HepG2 (cell line): ENCODE measurements around the gene ATP11C. TPM values are rescaled to one million over a fixed set of nuclear protein-coding genes. Genes with fewer than 3 reads are reported as not detected.

Experiments
- ATAC-seq: fragments of 200-7000 bp; cut with Tn5 transposase; 3 replicates; pipeline ENCODE4 v1.9.1; 2020; ENCODE audit warnings: mild to moderate bottlenecking, moderate library complexity
- BruUV-seq: library from RNA; stranded (reverse); fragments of 400-500 nt; replicated peaks from 2 replicates; lab custom pipeline; 2021; lab: Mats Ljungman, UMichigan
- CTCF ChIA-PET: fragments of 300-600 bp; formaldehyde crosslinking; extraction: SDS; loops from one replicate; lab custom pipeline; 2021; ENCODE audit warnings: low total read pairs, inconsistent platforms, low intra/inter-chr PET ratio; lab: Yijun Ruan, JAX
- POLR2A ChIA-PET: fragments of 350-600 bp; sonication (Branson Sonifier 250); formaldehyde crosslinking; loops from one replicate; lab custom pipeline; 2020; ENCODE audit warnings: antibody characterized with exemption, inconsistent platforms; lab: Yijun Ruan, JAX
- DNase-seq: peaks from one replicate; pipeline ENCODE4 v3.0.0-alpha.2; 2015; ENCODE audit warnings: low spot score
- FAIRE-seq: peaks from 3 replicates; lab custom pipeline; 2011; peaks lifted over from hg19 to GRCh38; lab: Jason Lieb, UNC
- H2AFZ ChIP-seq: one replicate; pipeline ENCODE4 v1.6.1; 2011; ENCODE audit warnings: low read length, inconsistent platforms
- H3K27ac ChIP-seq: fragments of 300-600 bp; 3 replicates; pipeline ENCODE4 v1.8.0; 2011; ENCODE audit warnings: mixed run types, mild to moderate bottlenecking, mixed read lengths, low read length, inconsistent platforms; ENCODE audit not compliant: insufficient read depth; ENCODE audit errors: extremely low read length
- H3K27me3 ChIP-seq, 2 experiments: fragments of 200-600 bp in 1 of 2; 2 replicates in 1 of 2; 3 replicates in 1 of 2; pipeline versions ENCODE4 v1.6.0 to v1.8.0; 2011; ENCODE audit warnings: low read length in 2 of 2, mild to moderate bottlenecking in 2 of 2, moderate library complexity in 2 of 2, inconsistent platforms in 1 of 2; ENCODE audit not compliant: insufficient read depth in 2 of 2, control insufficient read depth in 1 of 2
- H3K36me3 ChIP-seq, 2 experiments: fragments of 200-600 bp in 1 of 2; replicated peaks in 1 of 2; 2 replicates in 1 of 2; 3 replicates in 1 of 2; pipeline versions ENCODE4 v1.5.1 to v1.8.0; 2011; ENCODE audit warnings: low read length in 2 of 2, inconsistent platforms in 1 of 2; ENCODE audit not compliant: insufficient read depth in 2 of 2, control insufficient read depth in 1 of 2
- H3K4me1 ChIP-seq: 2 replicates; pipeline ENCODE4 v1.5.1; 2012; ENCODE audit warnings: low read length, inconsistent platforms; ENCODE audit not compliant: insufficient read depth
- H3K4me2 ChIP-seq: 2 replicates; pipeline ENCODE4 v1.6.0; 2011; ENCODE audit warnings: low read depth, low read length, inconsistent platforms
- H3K4me3 ChIP-seq, 3 experiments: fragments of 200-600 bp in 1 of 3; sonication (generic), shearing (Covaris generic) in 1 of 3; replicated peaks in 1 of 3; 2 replicates each; pipeline ENCODE4 v1.5.1; 2011 to 2016; ENCODE audit warnings: low read length in 3 of 3, inconsistent platforms in 2 of 3, low read depth in 2 of 3, mild to moderate bottlenecking in 2 of 3, control low read depth in 1 of 3, mixed read lengths in 1 of 3; ENCODE audit not compliant: insufficient read depth in 1 of 3
- H3K79me2 ChIP-seq: one replicate; pipeline ENCODE4 v1.6.1; 2011; ENCODE audit warnings: low read length, inconsistent platforms; ENCODE audit not compliant: insufficient read depth
- H3K9ac ChIP-seq: 2 replicates; pipeline ENCODE4 v1.6.0; 2011; ENCODE audit warnings: mild to moderate bottlenecking, low read depth, low read length, inconsistent platforms; ENCODE audit not compliant: insufficient read depth
- H3K9me3 ChIP-seq: 2 replicates; pipeline ENCODE4 v1.5.1; 2012; ENCODE audit warnings: mild to moderate bottlenecking, low read length
- H4K20me1 ChIP-seq: 2 replicates; pipeline ENCODE4 v1.6.0; 2011; ENCODE audit warnings: inconsistent platforms, mild to moderate bottlenecking, low read length, moderate library complexity; ENCODE audit not compliant: insufficient read depth
- AFF4 ChIP-seq: sonication (generic); formaldehyde crosslinking; IDR thresholded peaks from 2 replicates; pipeline ENCODE4 v1.4.0; 2020; ENCODE audit warnings: missing genetic modification reagents
- GTF2F1 ChIP-seq: fragments of 150-350 bp; IDR thresholded peaks from 2 replicates; pipeline ENCODE4 v1.6.1; 2014; ENCODE audit warnings: low read length
- HMG20B ChIP-seq: conservative IDR thresholded peaks from 2 replicates; pipeline ENCODE4 v1.6.1; 2016; ENCODE audit warnings: missing genetic modification reagents, missing compliant biosample characterization
- HOXA5 ChIP-seq: sonication (generic); formaldehyde crosslinking; IDR thresholded peaks from 2 replicates; pipeline ENCODE4 v1.4.0; 2020; ENCODE audit warnings: missing genetic modification reagents
- IRF2 ChIP-seq: IDR thresholded peaks from 2 replicates; pipeline ENCODE4 v1.6.1; 2018; ENCODE audit warnings: missing genetic modification reagents, missing compliant biosample characterization
- IRF9 ChIP-seq: sonication (generic); formaldehyde crosslinking; IDR thresholded peaks from 2 replicates; pipeline ENCODE4 v1.8.0; 2022; ENCODE audit warnings: missing genetic modification reagents, mild to moderate bottlenecking, borderline replicate concordance
- MAFG ChIP-seq: sonication (generic); formaldehyde crosslinking; IDR thresholded peaks from 2 replicates; pipeline ENCODE4 v1.5.1; 2020; ENCODE audit warnings: mild to moderate bottlenecking, missing genetic modification reagents
- MED13 ChIP-seq: sonication (generic); formaldehyde crosslinking; IDR thresholded peaks from 2 replicates; pipeline ENCODE4 v1.5.0; 2020; ENCODE audit warnings: missing genetic modification reagents
- PPARG ChIP-seq: conservative IDR thresholded peaks from 2 replicates; pipeline ENCODE4 v1.6.1; 2016; ENCODE audit warnings: missing biosample characterization, missing genetic modification reagents
- RNF2 ChIP-seq: fragments of 450-650 bp; conservative IDR thresholded peaks from 2 replicates; pipeline ENCODE4 v1.6.1; 2016; ENCODE audit warnings: low read depth
- SOX5 ChIP-seq: IDR thresholded peaks from 2 replicates; pipeline ENCODE4 v1.6.1; 2016; ENCODE audit warnings: borderline replicate concordance
- SYNCRIP ChIP-seq: fragments of 200-400 bp; formaldehyde crosslinking; IDR thresholded peaks from 2 replicates; pipeline ENCODE4 v1.6.1; 2018; ENCODE audit warnings: mild to moderate bottlenecking, low read depth, low read length; ENCODE audit not compliant: insufficient read depth
- ZC3H4 ChIP-seq: sonication (generic); formaldehyde crosslinking; IDR thresholded peaks from 2 replicates; pipeline ENCODE4 v1.4.0; 2020; ENCODE audit warnings: missing genetic modification reagents, borderline replicate concordance
- ZNF331 ChIP-seq: sonication (generic); formaldehyde crosslinking; IDR thresholded peaks from 2 replicates; pipeline ENCODE4 v1.4.0; 2020; ENCODE audit warnings: missing genetic modification reagents
- ZNF619 ChIP-seq: sonication (generic); formaldehyde crosslinking; IDR thresholded peaks from 2 replicates; pipeline ENCODE4 v1.4.0; 2020; ENCODE audit warnings: mild to moderate bottlenecking, missing genetic modification reagents
- ZNF879 ChIP-seq: sonication (generic); formaldehyde crosslinking; IDR thresholded peaks from 2 replicates; pipeline ENCODE4 v1.8.1; 2023; ENCODE audit warnings: missing genetic modification reagents
- WGBS: methylation state at CpG from one replicate; pipeline ENCODE4 v1.1.6; 2017; ENCODE audit warnings: low lambda C conversion rate; 5-methylcytosine and 5-hydroxymethylcytosine counted together
- in situ Hi-C: cut with HindIII; loops from 2 replicates; pipeline ENCODE4 v1.10.0; 2017; ENCODE audit warnings: low pct_unique_long_range_greater_than_20kb; ENCODE audit not compliant: extremely low pct_ligation_motif_present
- intact Hi-C: fragments of 100-400 bp; cut with micrococcal nuclease; formaldehyde crosslinking; loops from one replicate; pipeline ENCODE4 v1.10.0; 2022; ENCODE audit not compliant: unreplicated experiment
- polyA plus RNA-seq, 8 experiments: library from polyadenylated mRNA; depleted of rRNA in 3 of 8; stranded (reverse) in 7 of 8; unstranded in 1 of 8; fragments of >200 nt; fragmentation: Illumina TruSeq in 4 of 8; extraction: Trizol in 4 of 8; gene quantifications; 2 replicates each; pipeline versions ENCODE4 v1.2.1 to v1.2.3, GENCODE V29; 2011 to 2016; ENCODE audit warnings: low read depth in 4 of 8, missing spikeins in 1 of 8, mixed read lengths in 1 of 8; ENCODE audit not compliant: insufficient read depth in 1 of 8
- total RNA-seq, 5 experiments: library from RNA; depleted of rRNA; stranded (reverse); fragments of >200 nt; fragmentation: Illumina TruSeq; extraction: Trizol; gene quantifications; 2 replicates each; pipeline ENCODE4 v1.2.3, GENCODE V29; 2016; ENCODE audit warnings: low read depth in 1 of 5

Gene ATP11C
- total and polyA plus RNA-seq, 2 of the 13 experiments (the other 11 are each of a cell fraction or from before 2014, with no cell fraction given): 8.5 to 16.9 TPM

GRCh38 chrX:139851730-139852129, 81.1 kb downstream of the ATP11C start:
- Histone ChIP-seq H3K79me2 (no peaks in the 10 kb centered on the region), H2AFZ (no peak overlapping the region), H3K4me1 (no peaks in the 10 kb centered on the region)
- CTCF ChIA-PET: no interaction called here
- no peak for DNase-seq
- POLR2A ChIA-PET: no interaction called here
- ATAC-seq: no peak
- TF ChIP-seq HOXA5 (CRISPR knock-in tag): no peak
- TF ChIP-seq RNF2: no peak
- TF ChIP-seq SOX5: no peak
- TF ChIP-seq PPARG (CRISPR knock-in tag): no peak
- no peak for TF ChIP-seq IRF9 (CRISPR knock-in tag)
- TF ChIP-seq GTF2F1: no peak
- TF ChIP-seq, all 625 proteins: peak for 0
- H3K4me2 ChIP-seq: no peak overlapping the region
- H3K36me3 ChIP-seq: no peaks in the 10 kb centered on the region
- no peak overlapping the region for H3K9ac ChIP-seq
- H3K4me3 ChIP-seq: no peak overlapping the region
- H3K27me3 ChIP-seq: no peaks in the 10 kb centered on the region
- intact Hi-C loops: no loop called here
- 100% methylated on average over 3 of the region's 3 CpGs for WGBS
- H3K9me3 ChIP-seq: no peaks in the 10 kb centered on the region
- FAIRE-seq: no peak
- no peak overlapping the region for H3K27ac ChIP-seq
- H4K20me1 ChIP-seq: no peaks in the 10 kb centered on the region
- BruUV-seq: no TSS peak
- in situ Hi-C loops: no loop called here

- in situ Hi-C loops: no loop called here
- no peak for FAIRE-seq
- no peak for TF ChIP-seq AFF4
- TF ChIP-seq ZNF619 (CRISPR knock-in tag): no peak
- no peak for TF ChIP-seq SYNCRIP
- TF ChIP-seq MED13: no peak
- TF ChIP-seq ZNF331 (CRISPR knock-in tag): no peak
- no peak for TF ChIP-seq ZC3H4 (CRISPR knock-in tag)
- no peak for TF ChIP-seq MAFG (CRISPR knock-in tag)
- no peak for TF ChIP-seq IRF2 (CRISPR knock-in tag)
- no peak for TF ChIP-seq HMG20B (CRISPR knock-in tag)
- no peak for TF ChIP-seq ZNF879 (CRISPR knock-in tag)
- TF ChIP-seq, all 625 proteins: peak for 0
- WGBS: 100% methylated on average over 1 of the region's 2 CpGs
- Histone ChIP-seq H3K27me3 (no peaks in the 10 kb centered on the region), H3K4me1 (no peaks in the 10 kb centered on the region), H3K4me3 (no peak overlapping the region), H3K4me2 (no peak overlapping the region), H4K20me1 (no peaks in the 10 kb centered on the region), H3K27ac (no peak overlapping the region), H3K9me3 (no peaks in the 10 kb centered on the region), H3K9ac (no peak overlapping the region), H3K79me2 (no peaks in the 10 kb centered on the region), H2AFZ (no peak overlapping the region), H3K36me3 (no peaks in the 10 kb centered on the region)
- intact Hi-C loops: no loop called here
- no peak for ATAC-seq
- ChIA-PET CTCF (no interaction called here), POLR2A (no interaction called here)
- no TSS peak for BruUV-seq
- DNase-seq: no peak
Measured at GRCh38 chrX:139850968-139851367, 81.9 kb downstream of the ATP11C start.
